ENCODE measurements around the gene E2F2. TPM values are rescaled to one million over a fixed set of nuclear protein-coding genes. Genes with fewer than 3 reads are reported as not detected.

Gene E2F2
- total RNA-seq, 3 donors from 2014 or later (not counting 1 experiment from before 2014, with no cell fraction given): 2.1 to 3.9 (median 3.2) TPM

DNA sequence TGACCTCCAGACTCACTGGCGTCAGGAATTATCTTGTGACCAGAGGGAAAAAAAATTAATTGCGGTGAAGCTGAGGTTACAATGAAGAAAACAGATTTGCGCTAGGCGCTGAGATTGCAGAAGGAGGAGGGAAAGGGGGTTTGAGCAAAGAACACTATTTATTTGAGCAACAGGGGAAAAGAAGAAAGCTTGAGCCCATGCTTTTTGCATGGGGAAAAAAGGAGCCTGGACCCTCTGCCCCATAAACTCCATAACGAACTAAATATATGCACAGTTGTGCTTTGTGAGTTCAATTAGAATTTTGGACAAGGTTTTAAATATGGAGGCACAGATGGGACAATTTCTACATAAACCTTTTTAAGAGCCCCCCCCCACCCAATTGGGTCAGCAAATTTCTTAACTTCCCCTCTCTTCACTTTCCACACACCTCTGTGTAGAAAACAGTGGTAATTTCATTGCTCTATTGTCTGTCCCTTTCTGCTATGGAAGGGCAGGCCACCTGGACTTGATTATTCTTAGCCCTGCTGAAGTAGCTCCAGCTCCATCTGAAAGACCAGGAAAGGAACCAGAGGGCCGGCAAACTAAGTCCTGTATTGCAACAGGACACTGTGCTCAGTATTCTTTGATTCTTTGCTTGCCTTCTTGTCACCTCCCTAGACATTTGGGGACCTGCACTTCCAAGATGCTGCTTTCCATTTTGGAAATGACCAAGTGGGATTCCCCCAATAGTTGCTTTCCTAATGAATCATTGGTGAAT lies 29.1 kb upstream of the E2F2 start:
- H3K36me3 ChIP-seq (ENCODE audit: control insufficient read depth, insufficient read depth, low read length): no peaks in the 10 kb centered on the region
- no peaks in the 10 kb centered on the region for H3K36me3 Mint-ChIP-seq
- H3K27me3 ChIP-seq (ENCODE audit: control insufficient read depth, insufficient read depth, low read length): peaks cover 18% of the 10 kb centered on the region
- peak overlapping the region; percentile 39 for H3K27ac ChIP-seq (ENCODE audit: low read length)
- H3K27me3 Mint-ChIP-seq (ENCODE audit: low read depth in 2 of 2): peaks cover 52 to 56% of the 10 kb centered on the region in 2 donors
- TF ChIP-seq CTCF (IDR thresholded peaks at IDR 0.05): no peak
- H3K9me3 Mint-ChIP-seq: no peaks in the 10 kb centered on the region
- peaks cover 46 to 52% of the 10 kb centered on the region in 2 donors for H3K4me1 Mint-ChIP-seq
- 14% methylated on average over 5 of the region's 6 CpGs for WGBS (ENCODE audit: insufficient coverage)
- H3K4me3 ChIP-seq (ENCODE audit: low read length): peak overlapping the region; percentile 79
- H3K9me3 ChIP-seq (ENCODE audit: control insufficient read depth, insufficient read depth, low read length): no peaks in the 10 kb centered on the region
- intact Hi-C loops (cut with micrococcal nuclease): no loop called here
- H3K4me1 ChIP-seq (ENCODE audit: control insufficient read depth, insufficient read depth, low read length): peaks cover 36% of the 10 kb centered on the region
- DNase-seq: no peak
- H3K27ac Mint-ChIP-seq: peak overlapping the region in 1 of 2 donors; percentile 68
- ATAC-seq: no peak
- peak overlapping the region; percentile 86 for H3K4me3 Mint-ChIP-seq

DNA sequence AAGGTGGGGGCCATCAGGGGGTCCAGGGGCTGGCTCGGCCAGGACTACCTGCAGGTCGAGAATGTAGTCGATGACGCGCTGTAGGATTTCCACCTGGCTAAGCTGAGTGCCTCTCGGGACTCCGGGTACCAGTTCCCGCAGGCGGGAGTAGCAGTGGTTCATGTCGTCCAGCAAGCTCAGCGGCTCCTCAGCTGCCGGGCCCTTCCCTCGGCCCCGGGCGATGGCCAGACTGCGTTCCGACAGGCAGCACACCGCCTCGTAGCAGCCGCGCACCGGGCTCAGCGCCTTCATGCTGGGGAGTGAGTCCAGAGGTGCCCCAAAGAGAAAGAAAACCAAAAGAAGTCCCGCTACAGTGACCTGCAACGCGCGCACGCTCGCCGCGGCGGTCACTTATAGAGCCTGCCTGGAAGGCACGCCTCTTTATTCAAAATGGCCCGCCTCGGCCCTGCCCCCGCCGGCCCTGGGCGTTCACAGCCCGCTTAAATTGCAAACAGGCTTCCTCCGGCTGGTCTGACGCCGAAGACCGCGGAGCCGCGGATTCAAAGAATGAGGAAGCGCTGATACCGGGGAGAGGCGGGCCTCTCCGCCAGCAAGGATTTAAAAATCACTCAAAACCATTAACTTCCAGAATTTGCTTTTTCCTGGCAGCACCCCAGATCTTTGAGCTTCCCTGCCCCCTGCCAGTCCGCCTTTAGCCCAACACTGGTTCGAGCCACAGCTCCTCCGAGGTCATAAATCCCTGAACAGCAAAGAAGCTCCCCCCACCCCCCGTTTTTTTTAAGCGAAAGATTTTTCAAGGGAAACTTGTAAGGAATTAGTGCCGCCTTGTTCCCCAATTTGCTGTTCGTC lies 28.3 kb upstream of the E2F2 start, which contains the start of gene ID3:
TSS of gene ID3 (minus strand) at position 366 of the 849 bp plus-strand sequence. CDS start at position 291, 75 bp downstream.
- Mint-ChIP-seq H3K36me3 (no peaks in the 10 kb centered on the region), H3K9me3 (no peaks in the 10 kb centered on the region), H3K4me1 (peaks cover 48 to 57% of the 10 kb centered on the region in 2 donors), H3K27ac (peak within 1 kb of the TSS in 1 of 2 donors; percentile 68), H3K4me3 (peak within 1 kb of the TSS; percentile 86), H3K27me3 (ENCODE audit: low read depth in 2 of 2) (peaks cover 53 to 56% of the 10 kb centered on the region in 2 donors)
- Histone ChIP-seq H3K4me1 (ENCODE audit: control insufficient read depth, insufficient read depth, low read length) (peaks cover 40% of the 10 kb centered on the region), H3K27ac (ENCODE audit: low read length) (peak within 1 kb of the TSS; percentile 63), H3K27me3 (ENCODE audit: control insufficient read depth, insufficient read depth, low read length) (peaks cover 18% of the 10 kb centered on the region), H3K4me3 (ENCODE audit: low read length) (peak within 1 kb of the TSS; percentile 79), H3K9me3 (ENCODE audit: control insufficient read depth, insufficient read depth, low read length) (no peaks in the 10 kb centered on the region), H3K36me3 (ENCODE audit: control insufficient read depth, insufficient read depth, low read length) (no peaks in the 10 kb centered on the region)
- no peak for TF ChIP-seq CTCF (IDR thresholded peaks at IDR 0.05)
- DNase-seq (peak; percentile 90 to 92), ATAC-seq (peak; percentile 84 to 91 (median 85))
- intact Hi-C loops (cut with micrococcal nuclease): no loop called here
- under 1% methylated on average over 57 of the region's 57 CpGs for WGBS (ENCODE audit: insufficient coverage)

DNA sequence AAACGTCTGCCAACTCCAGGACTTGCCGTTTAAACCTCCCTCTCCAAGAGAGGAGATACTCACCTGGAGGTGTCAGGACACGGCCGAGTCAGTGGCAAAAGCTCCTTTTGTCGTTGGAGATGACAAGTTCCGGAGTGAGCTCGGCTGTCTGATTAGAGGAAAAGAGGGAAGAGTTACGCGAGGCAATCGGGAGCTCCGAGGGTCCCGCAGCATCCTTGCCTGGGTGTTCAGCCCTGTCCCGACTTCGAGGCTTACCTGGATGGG lies 27.8 kb upstream of the E2F2 start:
- peak overlapping the region; percentile 79 for H3K4me3 ChIP-seq (ENCODE audit: low read length)
- H3K9me3 ChIP-seq (ENCODE audit: control insufficient read depth, insufficient read depth, low read length): no peaks in the 10 kb centered on the region
- peak overlapping the region; percentile 86 for H3K4me3 Mint-ChIP-seq
- peaks cover 54 to 63% of the 10 kb centered on the region in 2 donors for H3K4me1 Mint-ChIP-seq
- TF ChIP-seq CTCF (IDR thresholded peaks at IDR 0.05): no peak
- H3K27me3 Mint-ChIP-seq (ENCODE audit: low read depth in 2 of 2): peaks cover 50 to 51% of the 10 kb centered on the region in 2 donors
- H3K27ac ChIP-seq (ENCODE audit: low read length): peak overlapping the region; percentile 63
- WGBS (ENCODE audit: insufficient coverage): under 1% methylated on average over 14 of the region's 14 CpGs
- no peak for ATAC-seq
- peaks cover 14% of the 10 kb centered on the region for H3K27me3 ChIP-seq (ENCODE audit: control insufficient read depth, insufficient read depth, low read length)
- no peaks in the 10 kb centered on the region for H3K36me3 ChIP-seq (ENCODE audit: control insufficient read depth, insufficient read depth, low read length)
- H3K4me1 ChIP-seq (ENCODE audit: control insufficient read depth, insufficient read depth, low read length): peaks cover 46% of the 10 kb centered on the region
- H3K36me3 Mint-ChIP-seq: no peaks in the 10 kb centered on the region
- H3K9me3 Mint-ChIP-seq: no peaks in the 10 kb centered on the region
- peak in 1 of 2 donors; percentile 50 for DNase-seq
- intact Hi-C loops (cut with micrococcal nuclease): no loop called here
- H3K27ac Mint-ChIP-seq: peak overlapping the region in 1 of 2 donors; percentile 68
